Natural killer cell (primary cell): ENCODE data around the gene BCL11B. TPM values are rescaled to one million over a fixed set of nuclear protein-coding genes. Genes with fewer than 3 reads are reported as not detected.
A peak's percentile ranks its signal among the peaks of the same experiment; 100 is the strongest.

Experiments
- ATAC-seq, 3 donors: fragments of 150-1000 bp in 2 of 3; fragments of 200-7000 bp in 1 of 3; cut with Tn5 transposase; 1 replicate in 1 of 3; 2 replicates in 2 of 3; pipeline ENCODE4 v1.10.0; 2021; ENCODE audit warnings: mild to moderate bottlenecking in 2 of 3, moderate library complexity in 2 of 3
- DNase-seq, 2 donors: peaks; one replicate each; pipeline versions ENCODE4 v3.0.0 to v3.0.0-alpha.2; 2013 to 2021; ENCODE audit warnings: mixed read lengths in 1 of 2
- H3K27ac ChIP-seq: one replicate; pipeline ENCODE4 v1.5.1; 2013; ENCODE audit warnings: mild to moderate bottlenecking, low read length
- H3K27me3 ChIP-seq: one replicate; pipeline ENCODE4 v1.6.1; 2013; ENCODE audit warnings: low read length; ENCODE audit not compliant: control insufficient read depth, insufficient read depth
- H3K36me3 ChIP-seq: one replicate; pipeline ENCODE4 v1.6.1; 2013; ENCODE audit warnings: low read length; ENCODE audit not compliant: control insufficient read depth, insufficient read depth
- H3K4me1 ChIP-seq: one replicate; pipeline ENCODE4 v1.6.1; 2013; ENCODE audit warnings: low read length; ENCODE audit not compliant: control insufficient read depth, insufficient read depth
- H3K4me3 ChIP-seq: one replicate; pipeline ENCODE4 v1.5.1; 2013; ENCODE audit warnings: low read length
- H3K9me3 ChIP-seq: one replicate; pipeline ENCODE4 v1.6.1; 2013; ENCODE audit warnings: low read length; ENCODE audit not compliant: control insufficient read depth, insufficient read depth
- H3K27ac Mint-ChIP-seq, 2 donors: one replicate each; pipeline ENCODE4 v1.8.0; 2022; ENCODE audit warnings: mild to moderate bottlenecking in 2 of 2, mixed read lengths in 2 of 2, moderate library complexity in 1 of 2
- H3K27me3 Mint-ChIP-seq, 2 donors: one replicate each; pipeline ENCODE4 v1.8.0; 2022; ENCODE audit warnings: low read depth in 2 of 2, mixed read lengths in 2 of 2
- H3K36me3 Mint-ChIP-seq: one replicate; pipeline ENCODE4 v1.8.0; 2022; ENCODE audit warnings: mixed read lengths
- H3K4me1 Mint-ChIP-seq, 2 donors: one replicate each; pipeline ENCODE4 v1.8.0; 2022; ENCODE audit warnings: mixed read lengths in 2 of 2
- H3K4me3 Mint-ChIP-seq: one replicate; pipeline ENCODE4 v1.8.0; 2022; ENCODE audit warnings: mild to moderate bottlenecking, moderate library complexity, mixed read lengths
- H3K9me3 Mint-ChIP-seq, 2 donors: one replicate each; pipeline ENCODE4 v1.8.0; 2022; ENCODE audit warnings: mixed read lengths in 2 of 2
- CTCF ChIP-seq: fragments of 200-600 bp; IDR thresholded peaks from one replicate; pipeline ENCODE4 v1.8.0; 2022; ENCODE audit warnings: antibody characterized with exemption
- WGBS: methylation state at CpG from one replicate; pipeline ENCODE4 v1.1.7; 2013; ENCODE audit warnings: missing lambda C conversion rate; ENCODE audit not compliant: insufficient coverage; 5-methylcytosine and 5-hydroxymethylcytosine counted together
- intact Hi-C: fragments of 100-400 bp; cut with micrococcal nuclease; formaldehyde crosslinking; loops from one replicate; pipeline ENCODE4 v1.14.2; 2022
- total RNA-seq, 4 donors: library from RNA; stranded (reverse); fragments of 120-200 nt in 1 of 4; gene quantifications; one replicate each; pipeline versions ENCODE4 v1.2.3 to v1.2.4, GENCODE V29; 2013 to 2022

Gene BCL11B
- total RNA-seq, 3 donors from 2014 or later (not counting 1 experiment from before 2014, with no cell fraction given) = 43.5 to 61.5 (median 56.2) TPM

- Histone ChIP-seq H3K4me1 (no peaks in the 10 kb centered on the region), H3K4me3 (no peak overlapping the region), H3K9me3 (no peaks in the 10 kb centered on the region), H3K36me3 (peaks cover 6% of the 10 kb centered on the region), H3K27me3 (no peaks in the 10 kb centered on the region), H3K27ac (no peak overlapping the region)
- Mint-ChIP-seq H3K36me3 (no peaks in the 10 kb centered on the region), H3K27me3 (no peaks in the 10 kb centered on the region), H3K27ac (peak overlapping the region; percentile 43 to 76), H3K9me3 (no peaks in the 10 kb centered on the region), H3K4me3 (no peak overlapping the region), H3K4me1 (peaks cover 15 to 19% of the 10 kb centered on the region in 2 donors)
- intact Hi-C loops = no loop called here
- no peak for ATAC-seq
- WGBS = 93% methylated on average over 5 of the region's 5 CpGs
- no peak for DNase-seq
- no peak for TF ChIP-seq CTCF
Observed at GRCh38 chr14:99168330-99168729, 103.7 kb downstream of the BCL11B start.

- no peaks in the 10 kb centered on the region for H3K36me3 Mint-ChIP-seq
- WGBS = 92% methylated on average over 4 of the region's 4 CpGs
- DNase-seq (no peak), ATAC-seq (no peak)
- H3K27ac Mint-ChIP-seq = peak overlapping the region; percentile 8 to 24
- no peaks in the 10 kb centered on the region for H3K27me3 ChIP-seq
- H3K9me3 Mint-ChIP-seq = no peaks in the 10 kb centered on the region
- H3K4me1 ChIP-seq = no peaks in the 10 kb centered on the region
- no peak overlapping the region for H3K4me3 ChIP-seq
- no peaks in the 10 kb centered on the region for H3K9me3 ChIP-seq
- no peak for TF ChIP-seq CTCF
- H3K4me1 Mint-ChIP-seq = peaks cover 19 to 22% of the 10 kb centered on the region in 2 donors
- no peak overlapping the region for H3K27ac ChIP-seq
- H3K4me3 Mint-ChIP-seq = no peak overlapping the region
- intact Hi-C loops = no loop called here
- no peaks in the 10 kb centered on the region for H3K27me3 Mint-ChIP-seq
- H3K36me3 ChIP-seq = peaks cover 4% of the 10 kb centered on the region
Observed at GRCh38 chr14:99166506-99166905, 105.5 kb downstream of the BCL11B start.

GRCh38 chr14:99164712-99165111 is 107.3 kb downstream of the BCL11B start:
- Mint-ChIP-seq H3K9me3 (no peaks in the 10 kb centered on the region), H3K27ac (no peak overlapping the region), H3K27me3 (no peaks in the 10 kb centered on the region), H3K4me1 (peaks cover 19 to 23% of the 10 kb centered on the region in 2 donors), H3K4me3 (no peak overlapping the region), H3K36me3 (no peaks in the 10 kb centered on the region)
- Histone ChIP-seq H3K27me3 (no peaks in the 10 kb centered on the region), H3K9me3 (no peaks in the 10 kb centered on the region), H3K4me1 (no peaks in the 10 kb centered on the region), H3K27ac (no peak overlapping the region), H3K4me3 (no peak overlapping the region), H3K36me3 (no peaks in the 10 kb centered on the region)
- ATAC-seq (no peak), DNase-seq (no peak)
- 87% methylated on average over 3 of the region's 5 CpGs for WGBS
- TF ChIP-seq CTCF = no peak
- intact Hi-C loops = no loop called here

- Histone ChIP-seq H3K9me3 (no peaks in the 10 kb centered on the region), H3K4me1 (no peaks in the 10 kb centered on the region), H3K36me3 (no peaks in the 10 kb centered on the region), H3K27me3 (no peaks in the 10 kb centered on the region), H3K27ac (no peak overlapping the region), H3K4me3 (no peak overlapping the region)
- WGBS = 83% methylated on average over 3 of the region's 3 CpGs
- TF ChIP-seq CTCF = no peak
- intact Hi-C loops = no loop called here
- H3K36me3 Mint-ChIP-seq = no peaks in the 10 kb centered on the region
- H3K4me3 Mint-ChIP-seq = no peak overlapping the region
- no peaks in the 10 kb centered on the region for H3K27me3 Mint-ChIP-seq
- no peak overlapping the region for H3K27ac Mint-ChIP-seq
- H3K9me3 Mint-ChIP-seq = no peaks in the 10 kb centered on the region
- ATAC-seq (no peak), DNase-seq (no peak)
- H3K4me1 Mint-ChIP-seq = peaks cover 13 to 14% of the 10 kb centered on the region in 2 donors
Observed at GRCh38 chr14:99163446-99163845, 108.6 kb downstream of the BCL11B start.
